ENCODE results near the gene ALX4. TPM values are rescaled to one million over a fixed set of nuclear protein-coding genes. Genes with fewer than 3 reads are reported as not detected.

ALX4 gene
- total RNA-seq: under 1 TPM in 3 of 4 donors, not detected in 1; 0.11 to 0.21 (median 0.17) TPM
- under 1 TPM; 0.04 to 0.23 (median 0.06) TPM for polyA plus RNA-seq
- long read RNA-seq, donor 1: 0 reads
- long read RNA-seq, donor 2: 0 reads

GRCh38 chr11:44309478-44310205 lies at the start of gene ALX4:
ALX4 (minus strand) TSS chr11:44310139; CDS start chr11:44310062, 77 bp downstream.
- WGBS, 3 donors: 1% methylated on average over 53 to 71 of the region's 71 CpGs
- Histone ChIP-seq H3K36me3 (ENCODE audit: insufficient read depth in 1 of 2, low read depth in 1 of 2) (no peaks in the 10 kb centered on the region), H3K27me3 (ENCODE audit: insufficient read depth in 3 of 3, low read length in 2 of 3) (peaks cover 0 to 99% (median 56%) of the 10 kb centered on the region in 3 donors), H3K4me3 (peak within 1 kb of the TSS; percentile 61), H3K9me3 (no peaks in the 10 kb centered on the region), H3K4me1 (peaks cover 19% of the 10 kb centered on the region), H3K27ac (no peak within 1 kb of the TSS)
- TF ChIP-seq CTCF (IDR thresholded peaks at IDR 0.05): no peak
- peak in 1 of 2 donors; percentile 65 for DNase-seq
- intact Hi-C loops (cut with DNase I): no loop called here
- ATAC-seq: peak; percentile 64 to 80 (median 78)

DNA sequence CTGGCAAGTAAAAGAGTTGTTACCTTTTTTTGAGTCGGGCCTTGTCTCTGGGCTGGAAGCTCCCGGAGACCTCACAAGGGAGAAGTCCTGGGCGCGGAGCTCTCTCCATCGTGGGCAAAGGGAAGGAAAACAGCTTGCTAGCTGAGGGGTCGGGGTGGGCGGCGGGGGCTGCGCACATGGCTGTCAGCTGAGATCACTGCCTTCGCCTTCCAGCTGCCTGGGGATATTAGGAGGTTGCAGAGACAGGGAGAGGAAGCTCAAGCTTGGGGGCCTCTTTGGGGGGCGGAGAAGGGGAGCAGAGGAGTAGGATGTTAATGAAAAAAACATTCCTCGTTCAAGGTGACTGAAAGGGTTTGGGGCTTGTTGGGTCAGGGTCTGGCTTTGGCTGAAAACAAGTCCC lies 49.2 kb upstream of the ALX4 start:
- ATAC-seq (no peak), DNase-seq (no peak)
- H3K4me3 ChIP-seq: no peak overlapping the region
- 55 to 58% (median 57%) methylated on average over 12 of the region's 12 CpGs for WGBS, 3 donors
- H3K4me1 ChIP-seq: no peaks in the 10 kb centered on the region
- intact Hi-C loops (cut with DNase I): no loop called here
- H3K27me3 ChIP-seq (ENCODE audit: insufficient read depth in 3 of 3, low read length in 2 of 3): peaks cover 0 to 60% (median 4%) of the 10 kb centered on the region in 3 donors
- no peaks in the 10 kb centered on the region for H3K9me3 ChIP-seq
- H3K36me3 ChIP-seq (ENCODE audit: insufficient read depth in 1 of 2, low read depth in 1 of 2): no peaks in the 10 kb centered on the region
- H3K27ac ChIP-seq: no peak overlapping the region
- TF ChIP-seq CTCF (IDR thresholded peaks at IDR 0.05): no peak

- 73 to 75% (median 73%) methylated on average over 7 of the region's 7 CpGs for WGBS, 3 donors
- Histone ChIP-seq H3K4me1 (no peaks in the 10 kb centered on the region), H3K27me3 (ENCODE audit: insufficient read depth in 3 of 3, low read length in 2 of 3) (peaks cover 0 to 55% (median 4%) of the 10 kb centered on the region in 3 donors), H3K4me3 (no peak overlapping the region), H3K9me3 (no peaks in the 10 kb centered on the region), H3K36me3 (ENCODE audit: insufficient read depth in 1 of 2, low read depth in 1 of 2) (no peaks in the 10 kb centered on the region), H3K27ac (no peak overlapping the region)
- intact Hi-C loops (cut with DNase I): no loop called here
- no peak for TF ChIP-seq CTCF (IDR thresholded peaks at IDR 0.05)
- ATAC-seq: no peak
- DNase-seq: no peak
These were observed 48.8 kb upstream of the ALX4 start for GRCh38 chr11:44358713-44359112.

- DNase-seq (no peak), ATAC-seq (no peak)
- no peaks in the 10 kb centered on the region for H3K4me1 ChIP-seq
- H3K36me3 ChIP-seq (ENCODE audit: insufficient read depth in 1 of 2, low read depth in 1 of 2): no peaks in the 10 kb centered on the region
- H3K27me3 ChIP-seq (ENCODE audit: insufficient read depth in 3 of 3, low read length in 2 of 3): peaks cover 0 to 46% (median 4%) of the 10 kb centered on the region in 3 donors
- intact Hi-C loops (cut with DNase I): no loop called here
- no peak for TF ChIP-seq CTCF (IDR thresholded peaks at IDR 0.05)
- H3K27ac ChIP-seq: no peak overlapping the region
- no peak overlapping the region for H3K4me3 ChIP-seq
- no peaks in the 10 kb centered on the region for H3K9me3 ChIP-seq
- WGBS, 3 donors: 82 to 90% (median 82%) methylated on average over 3 of the region's 3 CpGs
These were observed 47.8 kb upstream of the ALX4 start for GRCh38 chr11:44357711-44358110.
